HepG2 (cell line): ENCODE measurements around the gene C6orf15. TPM values are rescaled to one million over a fixed set of nuclear protein-coding genes. Genes with fewer than 3 reads are reported as not detected.

Source experiments
- ATAC-seq: fragments of 200-7000 bp; cut with Tn5 transposase; 3 replicates; pipeline ENCODE4 v1.9.1; 2020; ENCODE audit warnings: mild to moderate bottlenecking, moderate library complexity
- BruUV-seq: library from RNA; stranded (reverse); fragments of 400-500 nt; replicated peaks from 2 replicates; lab custom pipeline; 2021; lab: Mats Ljungman, UMichigan
- CTCF ChIA-PET: fragments of 300-600 bp; formaldehyde crosslinking; extraction: SDS; loops from one replicate; lab custom pipeline; 2021; ENCODE audit warnings: low total read pairs, inconsistent platforms, low intra/inter-chr PET ratio; lab: Yijun Ruan, JAX
- POLR2A ChIA-PET: fragments of 350-600 bp; sonication (Branson Sonifier 250); formaldehyde crosslinking; loops from one replicate; lab custom pipeline; 2020; ENCODE audit warnings: antibody characterized with exemption, inconsistent platforms; lab: Yijun Ruan, JAX
- DNase-seq: peaks from one replicate; pipeline ENCODE4 v3.0.0-alpha.2; 2015; ENCODE audit warnings: low spot score
- FAIRE-seq: peaks from 3 replicates; lab custom pipeline; 2011; peaks lifted over from hg19 to GRCh38; lab: Jason Lieb, UNC
- H2AFZ ChIP-seq: one replicate; pipeline ENCODE4 v1.6.1; 2011; ENCODE audit warnings: low read length, inconsistent platforms
- H3K27ac ChIP-seq: fragments of 300-600 bp; 3 replicates; pipeline ENCODE4 v1.8.0; 2011; ENCODE audit warnings: mixed run types, mild to moderate bottlenecking, mixed read lengths, low read length, inconsistent platforms; ENCODE audit not compliant: insufficient read depth; ENCODE audit errors: extremely low read length
- H3K27me3 ChIP-seq, 2 experiments: fragments of 200-600 bp in 1 of 2; 2 replicates in 1 of 2; 3 replicates in 1 of 2; pipeline versions ENCODE4 v1.6.0 to v1.8.0; 2011; ENCODE audit warnings: low read length in 2 of 2, mild to moderate bottlenecking in 2 of 2, moderate library complexity in 2 of 2, inconsistent platforms in 1 of 2; ENCODE audit not compliant: insufficient read depth in 2 of 2, control insufficient read depth in 1 of 2
- H3K36me3 ChIP-seq, 2 experiments: fragments of 200-600 bp in 1 of 2; replicated peaks in 1 of 2; 2 replicates in 1 of 2; 3 replicates in 1 of 2; pipeline versions ENCODE4 v1.5.1 to v1.8.0; 2011; ENCODE audit warnings: low read length in 2 of 2, inconsistent platforms in 1 of 2; ENCODE audit not compliant: insufficient read depth in 2 of 2, control insufficient read depth in 1 of 2
- H3K4me1 ChIP-seq: 2 replicates; pipeline ENCODE4 v1.5.1; 2012; ENCODE audit warnings: low read length, inconsistent platforms; ENCODE audit not compliant: insufficient read depth
- H3K4me2 ChIP-seq: 2 replicates; pipeline ENCODE4 v1.6.0; 2011; ENCODE audit warnings: low read depth, low read length, inconsistent platforms
- H3K4me3 ChIP-seq, 3 experiments: fragments of 200-600 bp in 1 of 3; sonication (generic), shearing (Covaris generic) in 1 of 3; replicated peaks in 1 of 3; 2 replicates each; pipeline ENCODE4 v1.5.1; 2011 to 2016; ENCODE audit warnings: low read length in 3 of 3, inconsistent platforms in 2 of 3, low read depth in 2 of 3, mild to moderate bottlenecking in 2 of 3, control low read depth in 1 of 3, mixed read lengths in 1 of 3; ENCODE audit not compliant: insufficient read depth in 1 of 3
- H3K79me2 ChIP-seq: one replicate; pipeline ENCODE4 v1.6.1; 2011; ENCODE audit warnings: low read length, inconsistent platforms; ENCODE audit not compliant: insufficient read depth
- H3K9ac ChIP-seq: 2 replicates; pipeline ENCODE4 v1.6.0; 2011; ENCODE audit warnings: mild to moderate bottlenecking, low read depth, low read length, inconsistent platforms; ENCODE audit not compliant: insufficient read depth
- H3K9me3 ChIP-seq: 2 replicates; pipeline ENCODE4 v1.5.1; 2012; ENCODE audit warnings: mild to moderate bottlenecking, low read length
- H4K20me1 ChIP-seq: 2 replicates; pipeline ENCODE4 v1.6.0; 2011; ENCODE audit warnings: inconsistent platforms, mild to moderate bottlenecking, low read length, moderate library complexity; ENCODE audit not compliant: insufficient read depth
- DZIP1 ChIP-seq: sonication (generic); formaldehyde crosslinking; IDR thresholded peaks from 2 replicates; pipeline ENCODE4 v1.5.0; 2020; ENCODE audit warnings: mild to moderate bottlenecking, missing genetic modification reagents
- LCORL ChIP-seq, 2 experiments: fragments of 450-650 bp in 1 of 2; sonication (generic) in 1 of 2; formaldehyde crosslinking in 1 of 2; IDR thresholded peaks; 2 replicates each; pipeline versions ENCODE4 v1.5.0 to v1.6.1; 2017 to 2020; ENCODE audit warnings: antibody characterized with exemption in 1 of 2, missing genetic modification reagents in 1 of 2
- MED13 ChIP-seq: sonication (generic); formaldehyde crosslinking; IDR thresholded peaks from 2 replicates; pipeline ENCODE4 v1.5.0; 2020; ENCODE audit warnings: missing genetic modification reagents
- MIER3 ChIP-seq: IDR thresholded peaks from 2 replicates; pipeline ENCODE4 v1.6.1; 2016; ENCODE audit warnings: missing compliant biosample characterization, borderline replicate concordance
- NBN ChIP-seq: fragments of 450-650 bp; conservative IDR thresholded peaks from 2 replicates; pipeline ENCODE4 v1.6.1; 2017
- SAFB2 ChIP-seq: sonication (generic); formaldehyde crosslinking; IDR thresholded peaks from 2 replicates; pipeline ENCODE4 v1.5.1; 2020; ENCODE audit warnings: missing genetic modification reagents, low read depth, mild to moderate bottlenecking, borderline replicate concordance
- SP1 ChIP-seq, 2 experiments: fragments of 450-650 bp in 1 of 2; sonication (generic) in 1 of 2; formaldehyde crosslinking in 1 of 2; IDR thresholded peaks; 2 replicates each; pipeline versions ENCODE4 v1.4.0 to v1.6.1; 2016 to 2020; ENCODE audit warnings: missing genetic modification reagents in 1 of 2
- ZFP36L1 ChIP-seq: sonication (generic); formaldehyde crosslinking; IDR thresholded peaks from 2 replicates; pipeline ENCODE4 v1.8.0; 2022; ENCODE audit warnings: mild to moderate bottlenecking, missing genetic modification reagents, moderate library complexity
- ZNF331 ChIP-seq: sonication (generic); formaldehyde crosslinking; IDR thresholded peaks from 2 replicates; pipeline ENCODE4 v1.4.0; 2020; ENCODE audit warnings: missing genetic modification reagents
- ZNF776 ChIP-seq: sonication (generic); formaldehyde crosslinking; IDR thresholded peaks from 2 replicates; pipeline ENCODE4 v1.4.0; 2020; ENCODE audit warnings: mild to moderate bottlenecking, missing genetic modification reagents
- WGBS: methylation state at CpG from one replicate; pipeline ENCODE4 v1.1.6; 2017; ENCODE audit warnings: low lambda C conversion rate; 5-methylcytosine and 5-hydroxymethylcytosine counted together
- in situ Hi-C: cut with HindIII; loops from 2 replicates; pipeline ENCODE4 v1.10.0; 2017; ENCODE audit warnings: low pct_unique_long_range_greater_than_20kb; ENCODE audit not compliant: extremely low pct_ligation_motif_present
- intact Hi-C: fragments of 100-400 bp; cut with micrococcal nuclease; formaldehyde crosslinking; loops from one replicate; pipeline ENCODE4 v1.10.0; 2022; ENCODE audit not compliant: unreplicated experiment
- polyA plus RNA-seq, 8 experiments: library from polyadenylated mRNA; depleted of rRNA in 3 of 8; stranded (reverse) in 7 of 8; unstranded in 1 of 8; fragments of >200 nt; fragmentation: Illumina TruSeq in 4 of 8; extraction: Trizol in 4 of 8; gene quantifications; 2 replicates each; pipeline versions ENCODE4 v1.2.1 to v1.2.3, GENCODE V29; 2011 to 2016; ENCODE audit warnings: low read depth in 4 of 8, missing spikeins in 1 of 8, mixed read lengths in 1 of 8; ENCODE audit not compliant: insufficient read depth in 1 of 8
- total RNA-seq, 5 experiments: library from RNA; depleted of rRNA; stranded (reverse); fragments of >200 nt; fragmentation: Illumina TruSeq; extraction: Trizol; gene quantifications; 2 replicates each; pipeline ENCODE4 v1.2.3, GENCODE V29; 2016; ENCODE audit warnings: low read depth in 1 of 5
- TF ChIP-seq, protein P1 (sequence below): sonication (generic); formaldehyde crosslinking; IDR thresholded peaks from 2 replicates; pipeline ENCODE4 v1.4.0; 2020; ENCODE audit warnings: missing genetic modification reagents
- TF ChIP-seq, protein P2 (sequence below): sonication (generic); formaldehyde crosslinking; IDR thresholded peaks from 2 replicates; pipeline ENCODE4 v1.4.0; 2020; ENCODE audit warnings: missing genetic modification reagents, borderline replicate concordance
- TF ChIP-seq, protein P3 (sequence below): IDR thresholded peaks from 2 replicates; pipeline ENCODE4 v1.6.1; 2016; ENCODE audit warnings: low read depth, control low read depth

The C6orf15 gene
- total and polyA plus RNA-seq, 2 of the 13 experiments (the other 11 are each of a cell fraction or from before 2014, with no cell fraction given): not detected

DNA sequence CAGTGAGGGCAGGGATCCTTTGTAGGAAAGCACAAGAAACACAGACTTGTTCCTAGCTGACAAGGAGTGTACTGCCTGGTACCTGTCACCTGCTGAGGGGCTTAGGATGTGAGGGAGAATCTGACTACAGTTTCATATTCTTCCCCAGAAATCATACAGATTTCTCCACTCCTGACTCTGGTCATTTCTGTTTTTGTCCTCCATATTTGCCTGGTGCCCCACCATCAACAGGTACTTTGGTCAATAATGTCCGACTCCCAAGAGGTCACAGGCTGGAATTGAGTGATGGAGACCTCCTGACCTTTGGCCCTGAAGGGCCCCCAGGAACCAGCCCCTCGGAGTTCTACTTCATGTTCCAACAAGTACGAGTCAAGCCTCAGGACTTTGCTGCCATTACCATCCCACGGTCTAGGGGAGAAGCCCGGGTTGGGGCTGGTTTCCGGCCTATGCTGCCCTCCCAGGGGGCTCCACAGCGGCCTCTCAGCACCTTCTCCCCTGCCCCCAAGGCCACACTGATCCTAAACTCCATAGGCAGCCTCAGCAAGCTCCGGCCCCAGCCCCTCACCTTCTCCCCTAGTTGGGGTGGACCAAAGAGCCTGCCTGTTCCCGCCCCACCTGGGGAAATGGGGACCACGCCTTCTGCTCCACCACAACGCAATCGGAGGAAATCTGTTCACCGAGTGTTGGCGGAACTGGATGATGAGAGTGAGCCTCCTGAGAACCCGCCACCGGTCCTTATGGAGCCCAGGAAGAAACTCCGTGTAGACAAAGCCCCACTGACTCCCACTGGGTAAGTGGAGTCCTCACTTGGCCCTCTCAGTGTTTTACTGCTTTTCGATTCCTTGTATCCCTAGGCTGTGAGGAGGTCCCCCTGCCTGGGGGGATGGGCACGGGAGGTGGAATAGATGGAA is 49.1 kb upstream of the C6orf15 start:
- ATAC-seq (no peak), FAIRE-seq (no peak), DNase-seq (no peak)
- BruUV-seq: no TSS peak
- Histone ChIP-seq H4K20me1 (no peaks in the 10 kb centered on the region), H2AFZ (no peak overlapping the region), H3K4me1 (peaks cover 29% of the 10 kb centered on the region), H3K4me3 (no peak overlapping the region), H3K36me3 (peaks cover 6 to 8% of the 10 kb centered on the region in 2 experiments; a peak in 3 of 5 replicates), H3K79me2 (no peaks in the 10 kb centered on the region), H3K4me2 (no peak overlapping the region), H3K9me3 (no peaks in the 10 kb centered on the region), H3K9ac (no peak overlapping the region), H3K27me3 (no peaks in the 10 kb centered on the region), H3K27ac (no peak overlapping the region)
- WGBS: 96% methylated on average over 19 of the region's 19 CpGs
- ChIA-PET CTCF (no interaction called here), POLR2A (no interaction called here)
- intact Hi-C loops: no loop called here
- TF ChIP-seq SP1 (IDR thresholded peaks at IDR 0.05) (no peak), SP1 (CRISPR knock-in tag; IDR thresholded peaks at IDR 0.05) (no peak), LCORL (IDR thresholded peaks at IDR 0.05) (no peak), LCORL (CRISPR knock-in tag; IDR thresholded peaks at IDR 0.05) (no peak), ZNF776 (CRISPR knock-in tag) (no peak), MIER3 (CRISPR knock-in tag) (no peak), NBN (no peak), MED13 (CRISPR knock-in tag) (no peak), ZNF331 (CRISPR knock-in tag) (no peak), SAFB2 (CRISPR knock-in tag) (no peak), DZIP1 (CRISPR knock-in tag) (no peak), ZFP36L1 (CRISPR knock-in tag) (no peak)
- TF ChIP-seq, protein P1, sequence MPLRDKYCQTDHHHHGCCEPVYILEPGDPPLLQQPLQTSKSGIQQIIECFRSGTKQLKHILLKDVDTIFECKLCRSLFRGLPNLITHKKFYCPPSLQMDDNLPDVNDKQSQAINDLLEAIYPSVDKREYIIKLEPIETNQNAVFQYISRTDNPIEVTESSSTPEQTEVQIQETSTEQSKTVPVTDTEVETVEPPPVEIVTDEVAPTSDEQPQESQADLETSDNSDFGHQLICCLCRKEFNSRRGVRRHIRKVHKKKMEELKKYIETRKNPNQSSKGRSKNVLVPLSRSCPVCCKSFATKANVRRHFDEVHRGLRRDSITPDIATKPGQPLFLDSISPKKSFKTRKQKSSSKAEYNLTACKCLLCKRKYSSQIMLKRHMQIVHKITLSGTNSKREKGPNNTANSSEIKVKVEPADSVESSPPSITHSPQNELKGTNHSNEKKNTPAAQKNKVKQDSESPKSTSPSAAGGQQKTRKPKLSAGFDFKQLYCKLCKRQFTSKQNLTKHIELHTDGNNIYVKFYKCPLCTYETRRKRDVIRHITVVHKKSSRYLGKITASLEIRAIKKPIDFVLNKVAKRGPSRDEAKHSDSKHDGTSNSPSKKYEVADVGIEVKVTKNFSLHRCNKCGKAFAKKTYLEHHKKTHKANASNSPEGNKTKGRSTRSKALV (CRISPR knock-in tag): no peak
- TF ChIP-seq, protein P2, sequence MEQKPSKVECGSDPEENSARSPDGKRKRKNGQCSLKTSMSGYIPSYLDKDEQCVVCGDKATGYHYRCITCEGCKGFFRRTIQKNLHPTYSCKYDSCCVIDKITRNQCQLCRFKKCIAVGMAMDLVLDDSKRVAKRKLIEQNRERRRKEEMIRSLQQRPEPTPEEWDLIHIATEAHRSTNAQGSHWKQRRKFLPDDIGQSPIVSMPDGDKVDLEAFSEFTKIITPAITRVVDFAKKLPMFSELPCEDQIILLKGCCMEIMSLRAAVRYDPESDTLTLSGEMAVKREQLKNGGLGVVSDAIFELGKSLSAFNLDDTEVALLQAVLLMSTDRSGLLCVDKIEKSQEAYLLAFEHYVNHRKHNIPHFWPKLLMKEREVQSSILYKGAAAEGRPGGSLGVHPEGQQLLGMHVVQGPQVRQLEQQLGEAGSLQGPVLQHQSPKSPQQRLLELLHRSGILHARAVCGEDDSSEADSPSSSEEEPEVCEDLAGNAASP (CRISPR knock-in tag): no peak
- TF ChIP-seq, protein P3, sequence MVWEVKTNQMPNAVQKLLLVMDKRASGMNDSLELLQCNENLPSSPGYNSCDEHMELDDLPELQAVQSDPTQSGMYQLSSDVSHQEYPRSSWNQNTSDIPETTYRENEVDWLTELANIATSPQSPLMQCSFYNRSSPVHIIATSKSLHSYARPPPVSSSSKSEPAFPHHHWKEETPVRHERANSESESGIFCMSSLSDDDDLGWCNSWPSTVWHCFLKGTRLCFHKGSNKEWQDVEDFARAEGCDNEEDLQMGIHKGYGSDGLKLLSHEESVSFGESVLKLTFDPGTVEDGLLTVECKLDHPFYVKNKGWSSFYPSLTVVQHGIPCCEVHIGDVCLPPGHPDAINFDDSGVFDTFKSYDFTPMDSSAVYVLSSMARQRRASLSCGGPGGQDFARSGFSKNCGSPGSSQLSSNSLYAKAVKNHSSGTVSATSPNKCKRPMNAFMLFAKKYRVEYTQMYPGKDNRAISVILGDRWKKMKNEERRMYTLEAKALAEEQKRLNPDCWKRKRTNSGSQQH (CRISPR knock-in tag): no peak
- in situ Hi-C loops: no loop called here
